NCI-H748 (cell line): Measurements from ENCODE around the gene INHBE.
"Not testable (repeated sequence)": the region's sequence is repeated elsewhere in the genome, so short reads cannot be mapped to it uniquely, and the experiment has no call there.

Experiments
- DNase-seq: peaks from one replicate; lab custom pipeline; 2025; ENCODE audit not compliant: unreplicated experiment; lab: John Stamatoyannopoulos, UW

The INHBE gene

GRCh38 chr12:57441393-57441792, 13.7 kb upstream of the INHBE start:
- not testable (repeated sequence) for DNase-seq

- no peak for DNase-seq
Measured at GRCh38 chr12:57441846-57442427, 13.2 kb upstream of the INHBE start.

GRCh38 chr12:57444337-57444736, 10.8 kb upstream of the INHBE start:
- not testable (repeated sequence) for DNase-seq

- no peak for DNase-seq
Measured at GRCh38 chr12:57444744-57445143, 10.4 kb upstream of the INHBE start.

GRCh38 chr12:57446292-57446960, 8.7 kb upstream of the INHBE start:
- no peak for DNase-seq

GRCh38 chr12:57448669-57449068, 6.4 kb upstream of the INHBE start:
- no peak for DNase-seq

GRCh38 chr12:57449375-57449774, 5.7 kb upstream of the INHBE start:
- DNase-seq = no peak

- DNase-seq = no peak
Measured at GRCh38 chr12:57450057-57450456, 5.0 kb upstream of the INHBE start.

GRCh38 chr12:57451233-57451778, 3.8 kb upstream of the INHBE start:
- no peak for DNase-seq

GRCh38 chr12:57452181-57452936, 2.7 kb upstream of the INHBE start:
- DNase-seq = no peak

- DNase-seq = peak; percentile 76
Measured at GRCh38 chr12:57452937-57453509, 2.1 kb upstream of the INHBE start.

GRCh38 chr12:57454213-57454565, 918 bp upstream of the INHBE start:
- DNase-seq = no peak

- peak; percentile 62 for DNase-seq
Measured at GRCh38 chr12:57455374-57456144, 452 bp downstream of the INHBE start.

- DNase-seq = peak; percentile 64
Measured at GRCh38 chr12:57456145-57456700, 1.1 kb downstream of the INHBE start.

GRCh38 chr12:57456737-57457490, 1.8 kb downstream of the INHBE start:
- DNase-seq = no peak

GRCh38 chr12:57458665-57459054, 3.6 kb downstream of the INHBE start:
- DNase-seq = no peak

GRCh38 chr12:57459055-57459749, 4.1 kb downstream of the INHBE start:
- DNase-seq = peak; percentile 93

- DNase-seq = peak; percentile 39
Measured at GRCh38 chr12:57459750-57460467, 4.8 kb downstream of the INHBE start, which contains the start of gene GLI1. Gene GLI1, plus strand, starts transcription at chr12:57459785. Its CDS starts 3,907 bp downstream, at chr12:57463692.

- DNase-seq = peak; percentile 31
Measured at GRCh38 chr12:57460468-57460784, 5.3 kb downstream of the INHBE start.
